Measurements from ENCODE around the gene DPEP2. TPM values are rescaled to one million over a fixed set of nuclear protein-coding genes. Genes with fewer than 3 reads are reported as not detected.
A peak's percentile ranks its signal among the peaks of the same experiment; 100 is the strongest.

DPEP2 gene
- total RNA-seq, 4 donors from 2014 or later: 4.0 to 8.7 (median 4.8) TPM

DNA sequence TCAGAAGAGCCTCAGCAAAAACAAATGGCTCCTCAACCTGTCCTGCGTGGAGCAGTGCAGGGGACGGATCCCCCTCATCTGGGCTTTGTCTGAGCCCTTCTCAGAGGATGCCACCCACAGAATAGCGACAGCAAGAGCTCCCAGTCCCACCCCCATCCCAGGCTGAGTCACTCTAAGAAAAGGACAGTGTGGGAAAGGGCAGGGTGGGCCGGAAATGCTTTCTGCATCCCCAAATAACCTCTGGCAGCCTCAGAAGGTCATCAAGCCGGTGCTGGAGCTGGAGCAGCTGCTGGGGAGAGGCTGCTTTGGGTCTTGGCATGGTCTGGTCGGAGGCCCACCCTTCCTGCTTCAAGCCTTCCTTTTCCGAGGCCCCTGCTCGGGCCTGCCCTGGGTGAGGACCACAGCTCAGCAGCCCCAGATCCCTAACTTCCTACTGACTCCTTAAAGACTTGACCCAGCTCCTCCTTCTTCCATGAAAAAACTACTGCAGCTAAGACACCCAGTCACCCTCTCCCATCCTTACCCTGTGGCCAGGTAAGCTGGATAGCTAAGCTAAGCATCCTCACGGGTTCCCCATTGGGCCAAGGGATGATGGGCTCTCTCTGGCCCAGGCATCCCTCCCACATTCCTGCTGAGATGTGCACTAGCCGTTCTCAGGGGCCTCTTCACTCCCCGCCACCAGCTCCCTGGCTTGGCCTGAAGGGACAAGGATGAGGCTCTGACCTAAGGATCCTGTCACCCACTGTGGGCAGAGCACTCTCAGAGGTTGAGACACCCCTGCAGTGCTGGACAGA is 39.6 kb downstream of the DPEP2 start:
- TF ChIP-seq, protein P1, sequence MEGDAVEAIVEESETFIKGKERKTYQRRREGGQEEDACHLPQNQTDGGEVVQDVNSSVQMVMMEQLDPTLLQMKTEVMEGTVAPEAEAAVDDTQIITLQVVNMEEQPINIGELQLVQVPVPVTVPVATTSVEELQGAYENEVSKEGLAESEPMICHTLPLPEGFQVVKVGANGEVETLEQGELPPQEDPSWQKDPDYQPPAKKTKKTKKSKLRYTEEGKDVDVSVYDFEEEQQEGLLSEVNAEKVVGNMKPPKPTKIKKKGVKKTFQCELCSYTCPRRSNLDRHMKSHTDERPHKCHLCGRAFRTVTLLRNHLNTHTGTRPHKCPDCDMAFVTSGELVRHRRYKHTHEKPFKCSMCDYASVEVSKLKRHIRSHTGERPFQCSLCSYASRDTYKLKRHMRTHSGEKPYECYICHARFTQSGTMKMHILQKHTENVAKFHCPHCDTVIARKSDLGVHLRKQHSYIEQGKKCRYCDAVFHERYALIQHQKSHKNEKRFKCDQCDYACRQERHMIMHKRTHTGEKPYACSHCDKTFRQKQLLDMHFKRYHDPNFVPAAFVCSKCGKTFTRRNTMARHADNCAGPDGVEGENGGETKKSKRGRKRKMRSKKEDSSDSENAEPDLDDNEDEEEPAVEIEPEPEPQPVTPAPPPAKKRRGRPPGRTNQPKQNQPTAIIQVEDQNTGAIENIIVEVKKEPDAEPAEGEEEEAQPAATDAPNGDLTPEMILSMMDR (IDR thresholded peaks at IDR 0.05): no peak
- ATAC-seq (ENCODE audit: low FRiP score) (peak; percentile 48), DNase-seq (ENCODE audit: low spot score) (no peak)

DNA sequence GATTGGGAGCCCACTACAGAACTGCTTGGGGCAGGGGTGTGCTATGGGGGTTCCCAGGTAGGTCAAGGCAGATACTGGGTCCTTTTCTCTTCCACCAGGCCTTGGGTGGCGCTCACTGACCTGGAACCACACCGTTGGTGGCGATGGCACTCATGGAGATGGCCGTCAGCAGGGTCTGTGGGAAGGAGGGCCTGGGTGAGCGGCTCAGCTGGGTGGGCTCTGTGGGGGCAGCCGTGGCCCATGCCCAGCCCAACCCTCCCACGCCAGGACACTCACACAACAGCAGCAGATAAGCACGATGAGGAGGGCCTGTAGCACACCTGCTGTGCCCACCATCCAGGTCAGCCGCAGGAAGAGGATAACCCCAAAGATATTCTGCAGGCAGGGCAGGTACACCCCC is 41.7 kb downstream of the DPEP2 start:
- ATAC-seq (ENCODE audit: low FRiP score) (no peak), DNase-seq (ENCODE audit: low spot score) (no peak)
- TF ChIP-seq, protein P1 (IDR thresholded peaks at IDR 0.05): no peak

DNA sequence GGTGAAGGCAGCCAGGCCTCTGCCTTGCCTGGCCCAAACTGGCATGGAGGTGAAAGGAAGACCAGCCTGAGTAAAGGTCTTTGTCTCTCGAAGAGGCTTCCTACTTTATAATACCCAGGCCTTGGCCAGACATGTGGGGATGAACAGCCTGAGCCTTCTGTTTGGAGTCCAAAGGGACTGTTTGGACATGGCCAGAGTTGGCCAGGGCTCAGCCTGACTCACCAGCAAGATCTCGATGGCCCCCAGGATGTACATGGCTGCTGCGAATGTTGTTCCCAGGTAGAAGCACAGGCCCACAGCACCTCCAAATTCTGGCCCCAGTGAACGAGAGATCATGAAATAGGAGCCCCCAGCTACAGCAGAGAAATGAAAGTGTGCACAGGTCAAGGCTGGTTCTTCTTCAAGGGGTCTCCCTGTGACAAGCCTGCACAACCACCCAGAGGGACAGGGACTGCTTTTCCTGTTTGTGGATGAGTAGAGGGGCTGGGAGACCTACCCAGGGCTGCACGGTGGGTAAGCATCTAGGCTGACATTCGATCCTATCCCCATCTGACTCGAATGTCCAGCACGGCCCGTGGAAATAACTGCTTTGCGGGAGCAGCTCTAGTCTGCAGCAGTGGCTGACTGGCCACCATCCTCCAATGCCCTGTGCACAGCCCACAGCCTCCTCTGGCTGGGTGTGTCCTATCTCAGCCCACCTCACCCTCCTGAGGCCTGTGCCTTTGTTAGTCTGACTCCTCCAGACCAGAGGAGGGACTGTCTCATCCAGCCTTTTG is 44.7 kb downstream of the DPEP2 start:
- TF ChIP-seq, protein P1 (IDR thresholded peaks at IDR 0.05): no peak
- DNase-seq (ENCODE audit: low spot score) (no peak), ATAC-seq (ENCODE audit: low FRiP score) (no peak)

DNA sequence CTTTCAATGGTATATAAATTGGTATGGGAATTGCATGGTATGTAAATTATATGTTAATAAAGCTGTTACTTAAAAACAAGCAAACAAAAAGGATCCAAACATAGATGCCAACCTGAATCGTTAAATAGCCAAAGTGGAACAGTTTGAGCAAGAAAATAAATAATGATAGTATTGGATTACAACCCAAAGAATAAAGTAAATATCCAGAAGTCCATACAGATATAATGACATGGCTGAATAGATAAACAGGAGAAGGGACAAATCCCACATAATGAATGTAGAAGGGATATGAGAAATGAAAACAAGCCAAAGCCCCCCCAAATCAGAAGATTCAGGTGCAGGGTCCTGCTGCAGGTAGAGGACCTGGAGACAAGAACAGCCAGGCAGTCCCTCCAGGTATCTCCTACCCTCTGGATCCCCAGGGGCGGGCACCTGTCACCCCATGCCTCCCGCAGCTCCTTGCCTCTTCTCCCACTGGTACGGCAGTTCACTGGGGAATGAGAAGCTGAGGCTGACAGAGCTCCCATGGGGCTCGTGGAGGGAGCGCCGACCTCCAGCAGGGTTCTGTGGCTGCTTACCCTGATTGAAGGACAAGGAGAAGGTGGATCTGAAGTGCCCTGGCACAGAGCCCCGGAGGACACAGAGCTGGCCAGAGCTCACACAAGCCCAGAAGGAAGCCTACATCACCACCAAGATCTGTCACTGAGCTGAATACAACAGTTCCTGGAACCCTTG is 45.5 kb downstream of the DPEP2 start:
- no peak for DNase-seq (ENCODE audit: low spot score)
- ATAC-seq (ENCODE audit: low FRiP score): no peak
- TF ChIP-seq, protein P1 (IDR thresholded peaks at IDR 0.05): no peak

DNA sequence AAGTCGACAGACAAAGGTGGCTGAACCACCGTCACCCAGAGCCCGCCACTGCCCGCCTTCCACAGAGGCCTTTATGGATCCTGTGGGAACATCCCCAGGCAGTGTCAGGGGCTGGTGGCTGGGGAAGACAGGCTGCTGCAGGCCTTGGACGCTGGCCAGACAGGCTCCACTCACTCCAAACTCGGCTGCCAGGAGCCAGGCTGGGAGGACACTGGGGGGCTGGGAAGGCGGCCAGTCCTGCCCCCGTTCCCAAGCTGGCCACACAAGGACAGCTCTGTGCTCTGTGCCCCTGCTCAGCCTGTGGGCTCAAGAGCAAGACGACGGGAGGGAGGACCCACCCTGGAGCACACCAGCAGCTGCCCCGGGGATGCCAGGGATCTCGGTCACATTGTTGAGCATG is 47.8 kb downstream of the DPEP2 start:
- TF ChIP-seq, protein P1 (IDR thresholded peaks at IDR 0.05): no peak
- no peak for DNase-seq (ENCODE audit: low spot score)
- no peak for ATAC-seq (ENCODE audit: low FRiP score)

DNA sequence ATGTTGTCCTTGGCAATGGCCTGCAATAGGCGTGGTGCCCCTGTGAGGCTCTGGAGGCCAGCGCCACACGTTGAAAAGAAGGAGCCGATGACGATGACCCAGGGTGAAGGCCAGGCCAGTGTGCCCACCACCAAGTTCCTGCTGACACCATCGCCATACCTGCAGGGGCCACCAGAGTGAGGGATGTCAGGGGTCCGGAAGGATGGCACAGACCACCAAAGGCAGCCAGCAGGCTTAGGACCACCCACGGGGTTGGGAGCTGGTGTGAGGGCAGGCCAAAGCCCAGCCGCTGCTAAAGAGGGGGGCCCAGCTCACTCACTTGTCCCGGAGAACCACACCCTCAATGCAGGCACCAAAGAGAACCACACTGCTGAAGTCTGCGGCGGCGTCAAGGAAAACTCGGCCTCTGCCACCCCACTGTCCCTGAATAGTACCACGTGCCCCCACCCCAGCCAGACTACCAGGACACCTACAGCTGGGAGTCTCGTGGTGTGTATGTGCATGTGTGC is 48.9 kb downstream of the DPEP2 start:
- ATAC-seq (ENCODE audit: low FRiP score) (no peak), DNase-seq (ENCODE audit: low spot score) (no peak)
- TF ChIP-seq, protein P1 (IDR thresholded peaks at IDR 0.05): no peak
